IPS-NIHi7 (cell line): Measurements from ENCODE around the gene PCYT1A.
"Not testable (repeated sequence)": the region's sequence is repeated elsewhere in the genome, so short reads cannot be mapped to it uniquely, and the experiment has no call there.

Source experiments
- DNase-seq: peaks from one replicate; pipeline ENCODE4 v3.0.0; 2012; ENCODE audit warnings: mixed read lengths; ENCODE audit errors: extremely low spot score

PCYT1A gene

GRCh38 chr3:196192524-196193051 is 94.9 kb downstream of the PCYT1A start:
- DNase-seq: no peak

GRCh38 chr3:196192036-196192523 is 95.4 kb downstream of the PCYT1A start:
- no peak for DNase-seq

GRCh38 chr3:196189566-196190347 is 97.8 kb downstream of the PCYT1A start:
- DNase-seq: no peak

GRCh38 chr3:196186651-196187573 is 100.6 kb downstream of the PCYT1A start:
- peak; percentile 62 for DNase-seq

- peak; percentile 4 for DNase-seq
These were observed 102.6 kb downstream of the PCYT1A start for GRCh38 chr3:196184881-196185280.

- DNase-seq: not testable (repeated sequence)
These were observed 103.4 kb downstream of the PCYT1A start for GRCh38 chr3:196184169-196184432.

- DNase-seq: no peak
These were observed 106.4 kb downstream of the PCYT1A start for GRCh38 chr3:196181127-196181546.

GRCh38 chr3:196180346-196180745 is 107.2 kb downstream of the PCYT1A start:
- no peak for DNase-seq
